DOHH2 (cell line): ENCODE data around the gene MLKL.

Experiments
- H3F3A ChIP-seq: fragments of 200-600 bp; sonication (generic), shearing (Covaris generic); 2 replicates; pipeline ENCODE4 v1.6.0; 2016; ENCODE audit warnings: antibody characterized with exemption, mild to moderate bottlenecking; ENCODE audit not compliant: control insufficient read depth, insufficient read depth
- H3K27ac ChIP-seq: fragments of 200-600 bp; sonication (generic); 2 replicates; pipeline ENCODE4 v1.5.1; 2014; ENCODE audit warnings: low read depth, mild to moderate bottlenecking, low read length, moderate library complexity
- H3K27me3 ChIP-seq: fragments of 200-600 bp; sonication (generic); 2 replicates; pipeline ENCODE4 v1.6.1; 2014; ENCODE audit warnings: mild to moderate bottlenecking, low read length, mixed read lengths; ENCODE audit not compliant: control insufficient read depth
- H3K36me3 ChIP-seq: fragments of 200-600 bp; sonication (generic); 2 replicates; pipeline ENCODE4 v1.6.1; 2014; ENCODE audit warnings: mild to moderate bottlenecking, low read length, moderate library complexity, mixed read lengths; ENCODE audit not compliant: control insufficient read depth
- H3K4me1 ChIP-seq: fragments of 200-600 bp; sonication (generic); 2 replicates; pipeline ENCODE4 v1.6.1; 2014; ENCODE audit warnings: mild to moderate bottlenecking, low read length, mixed read lengths; ENCODE audit not compliant: control insufficient read depth
- H3K4me2 ChIP-seq: fragments of 200-600 bp; sonication (generic); 2 replicates; pipeline ENCODE4 v1.6.0; 2014; ENCODE audit warnings: mild to moderate bottlenecking, low read length, moderate library complexity
- H3K4me3 ChIP-seq: fragments of 200-600 bp; sonication (generic); 2 replicates; pipeline ENCODE4 v1.5.1; 2014; ENCODE audit warnings: mild to moderate bottlenecking, low read length, mixed read lengths
- H3K79me2 ChIP-seq: fragments of 200-600 bp; sonication (generic); 2 replicates; pipeline ENCODE4 v1.6.1; 2014; ENCODE audit warnings: mild to moderate bottlenecking, low read length, mixed read lengths; ENCODE audit not compliant: control insufficient read depth
- H3K9me2 ChIP-seq: fragments of 200-600 bp; sonication (generic); replicated peaks from 2 replicates; pipeline ENCODE4 v1.6.1; 2014; ENCODE audit warnings: mild to moderate bottlenecking, low read length, mixed read lengths; ENCODE audit not compliant: control insufficient read depth
- H3K9me3 ChIP-seq: fragments of 200-600 bp; sonication (generic); 2 replicates; pipeline ENCODE4 v1.6.1; 2014; ENCODE audit warnings: antibody characterized with exemption, low read length, mixed read lengths; ENCODE audit not compliant: control insufficient read depth, insufficient read depth
- H4K20me1 ChIP-seq: fragments of 200-600 bp; sonication (generic); 2 replicates; pipeline ENCODE4 v1.6.0; 2014; ENCODE audit warnings: low read depth, mild to moderate bottlenecking, antibody characterized with exemption, low read length, moderate library complexity; ENCODE audit not compliant: control insufficient read depth, insufficient read depth
- EZH2phosphoT487 ChIP-seq: fragments of 200-600 bp; sonication (generic); IDR thresholded peaks from 2 replicates; pipeline ENCODE4 v1.6.1; 2017; ENCODE audit warnings: borderline replicate concordance, mild to moderate bottlenecking, antibody characterized with exemption, low read length, moderate library complexity, mixed read lengths
- TF ChIP-seq, protein P1 (sequence below): fragments of 200-600 bp; sonication (generic); IDR thresholded peaks from one replicate; pipeline ENCODE4 v1.5.1; 2014; ENCODE audit warnings: antibody characterized with exemption, mild to moderate bottlenecking, low read depth, low read length; ENCODE audit not compliant: poor library complexity, severe bottlenecking

Gene MLKL

GRCh38 chr16:74742051-74742481 lies 41.4 kb upstream of the MLKL start:
- no peaks in the 10 kb centered on the region for H3K4me1 ChIP-seq
- H3K27me3 ChIP-seq = no peaks in the 10 kb centered on the region
- H3K9me2 ChIP-seq = no peaks in the 10 kb centered on the region
- H3K36me3 ChIP-seq = no peaks in the 10 kb centered on the region
- H3K27ac ChIP-seq = no peak overlapping the region
- TF ChIP-seq EZH2phosphoT487 = no peak
- TF ChIP-seq, protein P1, sequence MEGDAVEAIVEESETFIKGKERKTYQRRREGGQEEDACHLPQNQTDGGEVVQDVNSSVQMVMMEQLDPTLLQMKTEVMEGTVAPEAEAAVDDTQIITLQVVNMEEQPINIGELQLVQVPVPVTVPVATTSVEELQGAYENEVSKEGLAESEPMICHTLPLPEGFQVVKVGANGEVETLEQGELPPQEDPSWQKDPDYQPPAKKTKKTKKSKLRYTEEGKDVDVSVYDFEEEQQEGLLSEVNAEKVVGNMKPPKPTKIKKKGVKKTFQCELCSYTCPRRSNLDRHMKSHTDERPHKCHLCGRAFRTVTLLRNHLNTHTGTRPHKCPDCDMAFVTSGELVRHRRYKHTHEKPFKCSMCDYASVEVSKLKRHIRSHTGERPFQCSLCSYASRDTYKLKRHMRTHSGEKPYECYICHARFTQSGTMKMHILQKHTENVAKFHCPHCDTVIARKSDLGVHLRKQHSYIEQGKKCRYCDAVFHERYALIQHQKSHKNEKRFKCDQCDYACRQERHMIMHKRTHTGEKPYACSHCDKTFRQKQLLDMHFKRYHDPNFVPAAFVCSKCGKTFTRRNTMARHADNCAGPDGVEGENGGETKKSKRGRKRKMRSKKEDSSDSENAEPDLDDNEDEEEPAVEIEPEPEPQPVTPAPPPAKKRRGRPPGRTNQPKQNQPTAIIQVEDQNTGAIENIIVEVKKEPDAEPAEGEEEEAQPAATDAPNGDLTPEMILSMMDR = no peak
- no peaks in the 10 kb centered on the region for H3F3A ChIP-seq
- no peak overlapping the region for H3K4me2 ChIP-seq
- H4K20me1 ChIP-seq = no peaks in the 10 kb centered on the region
- H3K9me3 ChIP-seq = no peaks in the 10 kb centered on the region
- no peaks in the 10 kb centered on the region for H3K79me2 ChIP-seq
- no peak overlapping the region for H3K4me3 ChIP-seq

GRCh38 chr16:74740795-74741304 lies 40.2 kb upstream of the MLKL start:
- no peak overlapping the region for H3K4me2 ChIP-seq
- no peaks in the 10 kb centered on the region for H3K4me1 ChIP-seq
- H3K79me2 ChIP-seq = no peaks in the 10 kb centered on the region
- H3F3A ChIP-seq = no peaks in the 10 kb centered on the region
- no peaks in the 10 kb centered on the region for H3K36me3 ChIP-seq
- no peak overlapping the region for H3K27ac ChIP-seq
- no peaks in the 10 kb centered on the region for H3K9me3 ChIP-seq
- H4K20me1 ChIP-seq = no peaks in the 10 kb centered on the region
- no peaks in the 10 kb centered on the region for H3K27me3 ChIP-seq
- TF ChIP-seq, protein P1 = no peak
- TF ChIP-seq EZH2phosphoT487 = no peak
- no peak overlapping the region for H3K4me3 ChIP-seq
- no peaks in the 10 kb centered on the region for H3K9me2 ChIP-seq

GRCh38 chr16:74739275-74739674 lies 38.6 kb upstream of the MLKL start:
- no peaks in the 10 kb centered on the region for H3K4me1 ChIP-seq
- no peaks in the 10 kb centered on the region for H3F3A ChIP-seq
- no peak overlapping the region for H3K4me3 ChIP-seq
- no peak overlapping the region for H3K27ac ChIP-seq
- H3K9me2 ChIP-seq = no peaks in the 10 kb centered on the region
- H3K79me2 ChIP-seq = no peaks in the 10 kb centered on the region
- no peaks in the 10 kb centered on the region for H3K9me3 ChIP-seq
- no peaks in the 10 kb centered on the region for H3K36me3 ChIP-seq
- H3K27me3 ChIP-seq = no peaks in the 10 kb centered on the region
- H4K20me1 ChIP-seq = no peaks in the 10 kb centered on the region
- no peak for TF ChIP-seq EZH2phosphoT487
- TF ChIP-seq, protein P1 = no peak
- H3K4me2 ChIP-seq = no peak overlapping the region

GRCh38 chr16:74738816-74739215 lies 38.2 kb upstream of the MLKL start:
- no peak overlapping the region for H3K4me3 ChIP-seq
- H3K79me2 ChIP-seq = no peaks in the 10 kb centered on the region
- no peaks in the 10 kb centered on the region for H3K36me3 ChIP-seq
- H3K9me2 ChIP-seq = no peaks in the 10 kb centered on the region
- H3K27me3 ChIP-seq = no peaks in the 10 kb centered on the region
- no peaks in the 10 kb centered on the region for H3K4me1 ChIP-seq
- TF ChIP-seq, protein P1 = no peak
- TF ChIP-seq EZH2phosphoT487 = no peak
- H3K27ac ChIP-seq = no peak overlapping the region
- no peaks in the 10 kb centered on the region for H4K20me1 ChIP-seq
- no peaks in the 10 kb centered on the region for H3F3A ChIP-seq
- H3K9me3 ChIP-seq = no peaks in the 10 kb centered on the region
- H3K4me2 ChIP-seq = no peak overlapping the region
